NCI-H2081 treated with DMSO at 0.1 percent for 48 hours (cell line): ENCODE data around the gene ADGRV1.
"Not testable (repeated sequence)": the region's sequence is repeated elsewhere in the genome, so short reads cannot be mapped to it uniquely, and the experiment has no call there.

Source experiments
- DNase-seq: peaks from one replicate; lab custom pipeline; 2025; lab: John Stamatoyannopoulos, UW

The ADGRV1 gene

GRCh38 chr5:90911169-90911568 is 352.6 kb downstream of the ADGRV1 start:
- no peak for DNase-seq

GRCh38 chr5:90912476-90912875 is 353.9 kb downstream of the ADGRV1 start:
- no peak for DNase-seq

GRCh38 chr5:90915393-90915792 is 356.8 kb downstream of the ADGRV1 start:
- no peak for DNase-seq

GRCh38 chr5:90916947-90917800 is 358.6 kb downstream of the ADGRV1 start:
- no peak for DNase-seq

GRCh38 chr5:90917928-90918668 is 359.5 kb downstream of the ADGRV1 start:
- DNase-seq, result no peak

- DNase-seq, result no peak
Observed at GRCh38 chr5:90921418-90921973, 362.9 kb downstream of the ADGRV1 start.

GRCh38 chr5:90924222-90924621 is 365.6 kb downstream of the ADGRV1 start:
- not testable (repeated sequence) for DNase-seq

GRCh38 chr5:90929013-90929839 is 370.6 kb downstream of the ADGRV1 start:
- DNase-seq, result not testable (repeated sequence)

- DNase-seq, result no peak
Observed at GRCh38 chr5:90930062-90930461, 371.5 kb downstream of the ADGRV1 start.

GRCh38 chr5:90930756-90931431 is 372.3 kb downstream of the ADGRV1 start:
- no peak for DNase-seq

- DNase-seq, result no peak
Observed at GRCh38 chr5:90932052-90932699, 373.6 kb downstream of the ADGRV1 start.

- DNase-seq, result no peak
Observed at GRCh38 chr5:90933298-90933697, 374.7 kb downstream of the ADGRV1 start.

GRCh38 chr5:90934091-90934719 is 375.6 kb downstream of the ADGRV1 start:
- no peak for DNase-seq

- no peak for DNase-seq
Observed at GRCh38 chr5:90934738-90935137, 376.1 kb downstream of the ADGRV1 start.

GRCh38 chr5:90939211-90939610 is 380.6 kb downstream of the ADGRV1 start:
- DNase-seq, result no peak

- DNase-seq, result peak; percentile 19
Observed at GRCh38 chr5:90940227-90940995, 381.8 kb downstream of the ADGRV1 start.

- DNase-seq, result peak; percentile 60
Observed at GRCh38 chr5:90941002-90941720, 382.6 kb downstream of the ADGRV1 start.

- DNase-seq, result no peak
Observed at GRCh38 chr5:90944116-90944515, 385.5 kb downstream of the ADGRV1 start.

- no peak for DNase-seq
Observed at GRCh38 chr5:90947667-90948066, 389.1 kb downstream of the ADGRV1 start.
